GM12891 (cell line): ENCODE results near the gene PDXP.

Experiments
- POLR2A ChIP-seq: IDR thresholded peaks from 2 replicates; pipeline ENCODE4 v1.6.1; 2011; ENCODE audit warnings: low read depth, low read length, control low read depth
- POLR2AphosphoS5 ChIP-seq: IDR thresholded peaks from 2 replicates; pipeline ENCODE4 v1.6.1; 2011; ENCODE audit warnings: low read depth, low read length, control low read depth

DNA sequence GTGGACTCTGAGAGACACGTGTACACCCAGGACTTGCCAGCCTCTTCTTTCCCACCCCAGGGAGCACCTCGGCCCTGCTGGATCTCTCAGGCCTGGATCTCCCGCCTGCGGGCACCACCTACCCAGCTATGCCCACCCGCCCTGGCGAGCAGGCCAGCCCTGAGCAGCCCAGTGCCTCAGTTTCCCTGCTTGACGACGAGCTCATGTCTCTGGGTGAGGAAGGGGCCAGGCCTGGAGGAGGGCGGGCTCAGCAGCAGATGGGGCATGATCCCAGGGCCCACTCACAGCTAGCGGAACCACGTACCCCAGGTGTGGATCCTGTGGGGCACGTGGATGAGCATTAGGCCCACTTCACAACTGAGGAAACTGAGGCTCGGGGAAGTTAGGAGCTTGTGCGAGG, 32.8 kb upstream of the PDXP start:
- no peak for TF ChIP-seq POLR2A
- TF ChIP-seq POLR2AphosphoS5: no peak
